ENCODE measurements around the gene BAMBI.

Gene BAMBI

GRCh38 chr10:28661035-28661434, 16.3 kb upstream of the BAMBI start:
- no peak overlapping the region for H3K4me3 ChIP-seq (ENCODE audit: low read length)
- H3K9ac ChIP-seq (ENCODE audit: low read length): no peak overlapping the region
- no peaks in the 10 kb centered on the region for H3K4me1 ChIP-seq (ENCODE audit: control insufficient read depth, insufficient read depth, low read length)
- H3K27ac ChIP-seq (ENCODE audit: low read depth, low read length): no peak overlapping the region
- H3K27me3 ChIP-seq (ENCODE audit: control insufficient read depth, insufficient read depth, low read length): no peaks in the 10 kb centered on the region
- no peaks in the 10 kb centered on the region for H3K36me3 ChIP-seq (ENCODE audit: control insufficient read depth, insufficient read depth, low read length)

- Histone ChIP-seq H3K9ac (ENCODE audit: low read length) (no peak overlapping the region), H3K4me1 (ENCODE audit: control insufficient read depth, insufficient read depth, low read length) (peaks cover under 1% of the 10 kb centered on the region), H3K27ac (ENCODE audit: low read depth, low read length) (no peak overlapping the region), H3K4me3 (ENCODE audit: low read length) (no peak overlapping the region), H3K27me3 (ENCODE audit: control insufficient read depth, insufficient read depth, low read length) (peaks cover under 1% of the 10 kb centered on the region), H3K36me3 (ENCODE audit: control insufficient read depth, insufficient read depth, low read length) (no peaks in the 10 kb centered on the region)
Measured at GRCh38 chr10:28663576-28664368, 13.5 kb upstream of the BAMBI start.

- peaks cover 3% of the 10 kb centered on the region for H3K27me3 ChIP-seq (ENCODE audit: control insufficient read depth, insufficient read depth, low read length)
- no peak overlapping the region for H3K27ac ChIP-seq (ENCODE audit: low read depth, low read length)
- H3K36me3 ChIP-seq (ENCODE audit: control insufficient read depth, insufficient read depth, low read length): no peaks in the 10 kb centered on the region
- peaks cover 3% of the 10 kb centered on the region for H3K4me1 ChIP-seq (ENCODE audit: control insufficient read depth, insufficient read depth, low read length)
- no peak overlapping the region for H3K4me3 ChIP-seq (ENCODE audit: low read length)
- H3K9ac ChIP-seq (ENCODE audit: low read length): no peak overlapping the region
Measured at GRCh38 chr10:28664369-28664740, 13.0 kb upstream of the BAMBI start.

- peaks cover 3% of the 10 kb centered on the region for H3K27me3 ChIP-seq (ENCODE audit: control insufficient read depth, insufficient read depth, low read length)
- no peaks in the 10 kb centered on the region for H3K36me3 ChIP-seq (ENCODE audit: control insufficient read depth, insufficient read depth, low read length)
- no peak overlapping the region for H3K4me3 ChIP-seq (ENCODE audit: low read length)
- no peak overlapping the region for H3K9ac ChIP-seq (ENCODE audit: low read length)
- no peak overlapping the region for H3K27ac ChIP-seq (ENCODE audit: low read depth, low read length)
- peaks cover 3% of the 10 kb centered on the region for H3K4me1 ChIP-seq (ENCODE audit: control insufficient read depth, insufficient read depth, low read length)
Measured at GRCh38 chr10:28666751-28667467, 10.4 kb upstream of the BAMBI start.

GRCh38 chr10:28668363-28669226, 8.7 kb upstream of the BAMBI start:
- Histone ChIP-seq H3K27ac (ENCODE audit: low read depth, low read length) (no peak overlapping the region), H3K4me1 (ENCODE audit: control insufficient read depth, insufficient read depth, low read length) (peaks cover 3% of the 10 kb centered on the region), H3K27me3 (ENCODE audit: control insufficient read depth, insufficient read depth, low read length) (peaks cover 3% of the 10 kb centered on the region), H3K9ac (ENCODE audit: low read length) (no peak overlapping the region), H3K4me3 (ENCODE audit: low read length) (peak overlapping the region; percentile 59), H3K36me3 (ENCODE audit: control insufficient read depth, insufficient read depth, low read length) (no peaks in the 10 kb centered on the region)

- peaks cover 3% of the 10 kb centered on the region for H3K27me3 ChIP-seq (ENCODE audit: control insufficient read depth, insufficient read depth, low read length)
- H3K27ac ChIP-seq (ENCODE audit: low read depth, low read length): no peak overlapping the region
- H3K36me3 ChIP-seq (ENCODE audit: control insufficient read depth, insufficient read depth, low read length): no peaks in the 10 kb centered on the region
- peaks cover 3% of the 10 kb centered on the region for H3K4me1 ChIP-seq (ENCODE audit: control insufficient read depth, insufficient read depth, low read length)
- no peak overlapping the region for H3K9ac ChIP-seq (ENCODE audit: low read length)
- peak overlapping the region; percentile 59 for H3K4me3 ChIP-seq (ENCODE audit: low read length)
Measured at GRCh38 chr10:28669227-28670173, 7.8 kb upstream of the BAMBI start.

- peaks cover 2% of the 10 kb centered on the region for H3K27me3 ChIP-seq (ENCODE audit: control insufficient read depth, insufficient read depth, low read length)
- H3K9ac ChIP-seq (ENCODE audit: low read length): no peak overlapping the region
Measured at GRCh38 chr10:28674782-28675181, 2.5 kb upstream of the BAMBI start.

GRCh38 chr10:28676326-28676967, 874 bp upstream of the BAMBI start:
- peaks cover 7% of the 10 kb centered on the region for H3K27me3 ChIP-seq (ENCODE audit: control insufficient read depth, insufficient read depth, low read length)

More at GRCh38 chr10:28674782-28675181, 2.5 kb upstream of the BAMBI start:
- no peaks in the 10 kb centered on the region for H3K36me3 ChIP-seq (ENCODE audit: control insufficient read depth, insufficient read depth, low read length)
- H3K4me1 ChIP-seq (ENCODE audit: control insufficient read depth, insufficient read depth, low read length): peaks cover under 1% of the 10 kb centered on the region
- no peak overlapping the region for H3K4me3 ChIP-seq (ENCODE audit: low read length)
- no peak overlapping the region for H3K27ac ChIP-seq (ENCODE audit: low read depth, low read length)

GRCh38 chr10:28677888-28678686, 766 bp downstream of the BAMBI start:
- peaks cover 7% of the 10 kb centered on the region for H3K27me3 ChIP-seq (ENCODE audit: control insufficient read depth, insufficient read depth, low read length)
- H3K27ac ChIP-seq (ENCODE audit: low read depth, low read length): no peak overlapping the region
- H3K36me3 ChIP-seq (ENCODE audit: control insufficient read depth, insufficient read depth, low read length): no peaks in the 10 kb centered on the region
- peaks cover 2% of the 10 kb centered on the region for H3K4me1 ChIP-seq (ENCODE audit: control insufficient read depth, insufficient read depth, low read length)
- H3K4me3 ChIP-seq (ENCODE audit: low read length): peak overlapping the region; percentile 75
- H3K9ac ChIP-seq (ENCODE audit: low read length): no peak overlapping the region

More at GRCh38 chr10:28676326-28676967, 874 bp upstream of the BAMBI start:
- Histone ChIP-seq H3K36me3 (ENCODE audit: control insufficient read depth, insufficient read depth, low read length) (no peaks in the 10 kb centered on the region), H3K4me3 (ENCODE audit: low read length) (peak overlapping the region; percentile 67), H3K4me1 (ENCODE audit: control insufficient read depth, insufficient read depth, low read length) (peaks cover 2% of the 10 kb centered on the region), H3K9ac (ENCODE audit: low read length) (no peak overlapping the region), H3K27ac (ENCODE audit: low read depth, low read length) (no peak overlapping the region)

- Histone ChIP-seq H3K9ac (ENCODE audit: low read length) (no peak overlapping the region), H3K4me3 (ENCODE audit: low read length) (peak overlapping the region; percentile 75), H3K27me3 (ENCODE audit: control insufficient read depth, insufficient read depth, low read length) (peaks cover 7% of the 10 kb centered on the region), H3K27ac (ENCODE audit: low read depth, low read length) (no peak overlapping the region), H3K4me1 (ENCODE audit: control insufficient read depth, insufficient read depth, low read length) (peaks cover 2% of the 10 kb centered on the region), H3K36me3 (ENCODE audit: control insufficient read depth, insufficient read depth, low read length) (no peaks in the 10 kb centered on the region)
Measured at GRCh38 chr10:28678687-28679457, 1.6 kb downstream of the BAMBI start.
